Osteocyte (in vitro differentiated cells): ENCODE measurements around the gene ZSWIM8. TPM values are rescaled to one million over a fixed set of nuclear protein-coding genes. Genes with fewer than 3 reads are reported as not detected.
A peak's percentile ranks its signal among the peaks of the same experiment; 100 is the strongest.

Source experiments
- DNase-seq: peaks from one replicate; pipeline ENCODE4 v3.0.0; 2021; ENCODE audit warnings: mixed read lengths; ENCODE audit not compliant: unreplicated experiment; ENCODE audit errors: extremely low spot score
- H3K27ac Mint-ChIP-seq: one replicate; pipeline ENCODE4 v1.8.0; 2021; ENCODE audit warnings: mild to moderate bottlenecking, mixed read lengths; ENCODE audit not compliant: unreplicated experiment
- H3K27me3 Mint-ChIP-seq: one replicate; pipeline ENCODE4 v1.8.0; 2021; ENCODE audit warnings: mixed read lengths; ENCODE audit not compliant: unreplicated experiment
- H3K36me3 Mint-ChIP-seq: one replicate; pipeline ENCODE4 v1.8.0; 2021; ENCODE audit warnings: mixed read lengths; ENCODE audit not compliant: unreplicated experiment
- H3K4me1 Mint-ChIP-seq: one replicate; pipeline ENCODE4 v1.8.0; 2021; ENCODE audit warnings: mixed read lengths; ENCODE audit not compliant: unreplicated experiment
- H3K4me3 Mint-ChIP-seq: one replicate; pipeline ENCODE4 v1.8.0; 2021; ENCODE audit warnings: mild to moderate bottlenecking, moderate library complexity, mixed read lengths; ENCODE audit not compliant: unreplicated experiment
- H3K9me3 Mint-ChIP-seq: one replicate; pipeline ENCODE4 v1.8.0; 2021; ENCODE audit warnings: mixed read lengths; ENCODE audit not compliant: unreplicated experiment
- total RNA-seq: library from RNA; stranded (reverse); gene quantifications from 2 replicates; pipeline ENCODE4 v1.2.1, GENCODE V29; 2021
- TF ChIP-seq, protein P1 (sequence below): fragments of 200-600 bp; sonication (generic); IDR thresholded peaks from 2 replicates; pipeline ENCODE4 v1.5.0; 2021; ENCODE audit warnings: antibody characterized with exemption, mild to moderate bottlenecking, moderate library complexity

Gene ZSWIM8
- total RNA-seq, 1 donor from 2014 or later, result 186 TPM

DNA sequence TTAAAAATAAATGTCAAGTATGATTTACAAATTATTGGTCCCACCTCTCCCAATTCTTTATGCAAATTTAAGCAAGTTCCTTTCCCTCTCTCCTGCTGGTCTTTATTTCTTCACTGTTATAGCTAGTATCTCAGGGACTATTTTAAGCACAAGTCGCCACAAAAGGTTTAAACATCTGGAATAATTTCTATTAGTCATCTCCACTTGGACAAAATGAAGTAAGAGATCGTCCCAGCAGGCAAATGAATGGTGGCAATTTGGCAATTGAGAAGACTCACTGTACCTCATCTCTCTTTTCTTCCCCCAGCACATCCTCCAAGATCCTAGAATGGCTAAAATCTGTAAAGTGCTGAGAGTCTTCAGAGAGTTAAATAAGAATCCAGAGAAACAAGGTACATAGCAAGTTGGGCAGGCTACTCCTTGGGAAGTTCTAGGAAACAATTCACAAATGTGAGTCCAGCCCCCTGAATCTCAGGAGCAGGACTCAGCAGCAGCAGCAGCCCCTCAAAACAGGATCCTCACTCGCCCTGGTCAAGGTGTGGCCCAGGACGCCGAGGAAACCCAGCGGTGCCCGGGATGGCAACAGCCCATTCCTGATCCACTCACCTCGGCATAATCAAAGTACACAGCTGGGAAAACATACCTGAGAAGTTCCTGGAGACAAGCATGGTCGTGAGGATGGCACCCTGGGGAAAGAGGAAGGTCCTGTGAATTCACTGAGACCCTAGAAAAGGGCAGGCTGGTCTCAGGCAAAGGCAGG, 56.3 kb downstream of the ZSWIM8 start:
- peaks cover 44% of the 10 kb centered on the region for H3K36me3 Mint-ChIP-seq
- DNase-seq, result no peak
- no peaks in the 10 kb centered on the region for H3K9me3 Mint-ChIP-seq
- H3K27ac Mint-ChIP-seq, result no peak overlapping the region
- TF ChIP-seq, protein P1, sequence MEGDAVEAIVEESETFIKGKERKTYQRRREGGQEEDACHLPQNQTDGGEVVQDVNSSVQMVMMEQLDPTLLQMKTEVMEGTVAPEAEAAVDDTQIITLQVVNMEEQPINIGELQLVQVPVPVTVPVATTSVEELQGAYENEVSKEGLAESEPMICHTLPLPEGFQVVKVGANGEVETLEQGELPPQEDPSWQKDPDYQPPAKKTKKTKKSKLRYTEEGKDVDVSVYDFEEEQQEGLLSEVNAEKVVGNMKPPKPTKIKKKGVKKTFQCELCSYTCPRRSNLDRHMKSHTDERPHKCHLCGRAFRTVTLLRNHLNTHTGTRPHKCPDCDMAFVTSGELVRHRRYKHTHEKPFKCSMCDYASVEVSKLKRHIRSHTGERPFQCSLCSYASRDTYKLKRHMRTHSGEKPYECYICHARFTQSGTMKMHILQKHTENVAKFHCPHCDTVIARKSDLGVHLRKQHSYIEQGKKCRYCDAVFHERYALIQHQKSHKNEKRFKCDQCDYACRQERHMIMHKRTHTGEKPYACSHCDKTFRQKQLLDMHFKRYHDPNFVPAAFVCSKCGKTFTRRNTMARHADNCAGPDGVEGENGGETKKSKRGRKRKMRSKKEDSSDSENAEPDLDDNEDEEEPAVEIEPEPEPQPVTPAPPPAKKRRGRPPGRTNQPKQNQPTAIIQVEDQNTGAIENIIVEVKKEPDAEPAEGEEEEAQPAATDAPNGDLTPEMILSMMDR, result no peak
- H3K27me3 Mint-ChIP-seq, result no peaks in the 10 kb centered on the region
- no peaks in the 10 kb centered on the region for H3K4me1 Mint-ChIP-seq
- H3K4me3 Mint-ChIP-seq, result no peak overlapping the region

DNA sequence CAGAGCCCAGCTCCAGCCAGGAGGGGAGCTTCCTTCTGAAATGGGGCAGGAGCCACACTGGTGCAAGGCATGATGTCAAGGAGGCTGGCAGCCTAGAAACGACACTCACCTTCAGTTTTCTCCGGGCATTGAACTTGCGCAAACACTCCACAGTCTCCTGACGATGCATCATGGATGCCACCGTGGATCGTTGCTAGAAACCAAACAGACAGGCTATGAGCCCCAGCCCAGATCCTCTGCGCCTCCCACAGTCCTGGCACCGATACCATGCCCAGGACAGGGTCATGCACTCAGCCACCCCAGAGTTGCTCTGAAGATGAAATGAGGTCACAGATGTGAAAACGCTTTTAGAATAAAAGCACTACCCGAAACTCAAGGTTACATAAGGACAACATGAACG, 56.9 kb downstream of the ZSWIM8 start:
- DNase-seq, result no peak

DNA sequence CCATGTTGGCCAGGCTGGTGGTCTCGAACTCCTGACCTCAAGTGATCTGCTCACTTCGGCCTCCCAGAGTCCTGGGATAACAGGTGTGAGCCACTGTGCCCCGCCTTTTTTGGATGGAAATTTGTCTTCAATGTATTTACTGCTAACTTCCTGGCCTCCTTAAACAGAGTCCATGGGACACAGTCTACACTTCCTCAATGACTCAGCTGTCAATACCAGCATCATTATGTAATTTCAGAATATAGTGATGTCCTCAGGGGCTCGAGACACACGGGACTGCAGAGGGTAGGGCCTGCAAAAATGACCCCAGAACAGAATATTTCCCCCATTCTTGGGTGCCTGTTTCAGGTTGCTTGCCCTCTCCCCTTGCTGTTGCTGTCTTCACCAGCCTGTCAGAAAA, 57.9 kb downstream of the ZSWIM8 start:
- Mint-ChIP-seq H3K36me3 (peaks cover 47% of the 10 kb centered on the region), H3K27ac (no peak overlapping the region), H3K27me3 (no peaks in the 10 kb centered on the region), H3K9me3 (no peaks in the 10 kb centered on the region), H3K4me1 (no peaks in the 10 kb centered on the region), H3K4me3 (no peak overlapping the region)
- DNase-seq, result no peak
- TF ChIP-seq, protein P1, result no peak

More for the DNA sequence above, 56.9 kb downstream of the ZSWIM8 start:
- TF ChIP-seq, protein P1, result no peak
- no peak overlapping the region for H3K27ac Mint-ChIP-seq
- no peaks in the 10 kb centered on the region for H3K4me1 Mint-ChIP-seq
- H3K4me3 Mint-ChIP-seq, result no peak overlapping the region
- no peaks in the 10 kb centered on the region for H3K27me3 Mint-ChIP-seq
- H3K9me3 Mint-ChIP-seq, result no peaks in the 10 kb centered on the region
- H3K36me3 Mint-ChIP-seq, result peaks cover 47% of the 10 kb centered on the region

DNA sequence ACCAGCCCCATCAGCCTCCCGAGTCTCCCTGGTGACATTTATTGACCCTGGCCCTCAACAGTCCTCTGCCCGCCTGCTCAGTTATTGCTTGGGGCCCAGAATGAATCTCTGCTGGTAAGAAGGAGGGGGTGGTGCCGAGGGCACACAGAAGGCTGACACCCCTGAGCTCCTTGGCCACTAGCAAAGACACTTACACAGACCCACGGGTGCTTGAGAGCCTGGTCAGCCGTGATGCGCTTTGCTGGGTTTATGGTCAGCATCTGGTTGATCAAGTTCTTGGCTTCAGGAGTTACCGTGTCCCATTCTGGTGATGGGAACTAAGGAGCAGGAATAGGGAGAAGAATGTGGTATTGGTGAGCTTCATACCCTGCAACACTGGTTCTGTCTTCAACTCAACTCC, 61.6 kb downstream of the ZSWIM8 start:
- Mint-ChIP-seq H3K27ac (no peak overlapping the region), H3K9me3 (no peaks in the 10 kb centered on the region), H3K36me3 (peaks cover 34% of the 10 kb centered on the region), H3K4me1 (peaks cover 30% of the 10 kb centered on the region), H3K4me3 (no peak overlapping the region), H3K27me3 (no peaks in the 10 kb centered on the region)
- no peak for DNase-seq
- TF ChIP-seq, protein P1, result no peak

DNA sequence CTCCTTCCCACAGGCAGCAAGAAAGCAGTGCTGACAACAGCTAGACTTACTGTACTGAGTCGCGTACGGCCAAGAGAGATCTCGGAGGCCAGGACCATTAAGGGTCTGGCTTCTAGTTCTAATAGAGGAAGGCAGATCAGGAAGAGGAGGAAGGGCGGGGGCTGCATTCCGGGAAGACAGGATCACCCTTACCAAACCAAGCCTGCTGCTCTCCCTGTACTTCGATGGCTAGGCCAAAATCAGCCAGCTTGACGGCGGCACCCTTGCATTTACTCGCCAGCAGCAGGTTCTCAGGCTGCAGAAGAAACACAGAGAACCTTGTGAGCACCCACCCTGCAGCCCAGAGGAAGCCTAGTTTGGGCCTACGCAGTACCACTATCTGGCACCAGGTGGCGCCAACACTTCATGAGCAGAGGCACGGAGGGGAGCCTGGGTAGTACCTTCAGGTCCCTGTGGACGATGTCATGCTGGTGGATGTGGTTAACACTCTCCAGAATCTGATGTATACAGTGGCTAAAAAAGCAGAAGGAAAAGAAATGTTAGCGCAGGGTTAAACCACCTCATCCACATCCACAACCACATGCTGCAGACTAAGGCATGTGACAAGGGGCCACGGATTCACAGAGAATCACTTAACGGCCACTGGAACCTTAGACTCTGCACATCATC, 63.5 kb downstream of the ZSWIM8 start:
- H3K9me3 Mint-ChIP-seq, result no peaks in the 10 kb centered on the region
- peak; percentile 94 for DNase-seq
- H3K27me3 Mint-ChIP-seq, result no peaks in the 10 kb centered on the region
- H3K4me3 Mint-ChIP-seq, result no peak overlapping the region
- peaks cover 45% of the 10 kb centered on the region for H3K4me1 Mint-ChIP-seq
- peak overlapping the region; percentile 12 for H3K27ac Mint-ChIP-seq
- TF ChIP-seq, protein P1, result peak; percentile 99
- peaks cover 32% of the 10 kb centered on the region for H3K36me3 Mint-ChIP-seq
